Activated naive CD4-positive, alpha-beta T cell treated with anti-CD3 and anti-CD28 coated beads for 36 hours (primary cell): ENCODE data around the gene OSBPL6. TPM values are rescaled to one million over a fixed set of nuclear protein-coding genes. Genes with fewer than 3 reads are reported as not detected.
A peak's percentile ranks its signal among the peaks of the same experiment; 100 is the strongest.

ENCODE experiments used
- CTCF ChIA-PET: fragments of 350-600 bp; sonication (Branson Sonifier 250); formaldehyde crosslinking; loops from one replicate; lab custom pipeline; 2021; ENCODE audit warnings: antibody characterized with exemption; lab: Charles Lee
- DNase-seq: peaks from one replicate; pipeline ENCODE4 v3.0.0-alpha.2; 2020
- H3K27ac Mint-ChIP-seq: one replicate; pipeline ENCODE4 v1.8.0; 2021; ENCODE audit warnings: mild to moderate bottlenecking, mixed read lengths
- H3K27me3 Mint-ChIP-seq: one replicate; pipeline ENCODE4 v1.8.0; 2021; ENCODE audit warnings: low read depth, mixed read lengths
- H3K36me3 Mint-ChIP-seq: one replicate; pipeline ENCODE4 v1.8.0; 2021; ENCODE audit warnings: low read depth, mixed read lengths
- H3K4me1 Mint-ChIP-seq: one replicate; pipeline ENCODE4 v1.8.0; 2021; ENCODE audit warnings: low read depth, mixed read lengths
- H3K4me3 Mint-ChIP-seq: one replicate; pipeline ENCODE4 v1.8.0; 2021; ENCODE audit warnings: mild to moderate bottlenecking, moderate library complexity, mixed read lengths
- H3K9me3 Mint-ChIP-seq: one replicate; pipeline ENCODE4 v1.8.0; 2021; ENCODE audit warnings: mixed read lengths
- intact Hi-C: fragments of 100-400 bp; cut with micrococcal nuclease; formaldehyde crosslinking; loops from one replicate; pipeline ENCODE4 v1.15.1; 2023
- total RNA-seq, 2 experiments: library from RNA; stranded (reverse); gene quantifications; one replicate each; pipeline ENCODE4 v1.2.3, GENCODE V29; 2021

OSBPL6 gene
- total RNA-seq, 2 experiments from 2014 or later, result 1.9 to 2.3 TPM

DNA sequence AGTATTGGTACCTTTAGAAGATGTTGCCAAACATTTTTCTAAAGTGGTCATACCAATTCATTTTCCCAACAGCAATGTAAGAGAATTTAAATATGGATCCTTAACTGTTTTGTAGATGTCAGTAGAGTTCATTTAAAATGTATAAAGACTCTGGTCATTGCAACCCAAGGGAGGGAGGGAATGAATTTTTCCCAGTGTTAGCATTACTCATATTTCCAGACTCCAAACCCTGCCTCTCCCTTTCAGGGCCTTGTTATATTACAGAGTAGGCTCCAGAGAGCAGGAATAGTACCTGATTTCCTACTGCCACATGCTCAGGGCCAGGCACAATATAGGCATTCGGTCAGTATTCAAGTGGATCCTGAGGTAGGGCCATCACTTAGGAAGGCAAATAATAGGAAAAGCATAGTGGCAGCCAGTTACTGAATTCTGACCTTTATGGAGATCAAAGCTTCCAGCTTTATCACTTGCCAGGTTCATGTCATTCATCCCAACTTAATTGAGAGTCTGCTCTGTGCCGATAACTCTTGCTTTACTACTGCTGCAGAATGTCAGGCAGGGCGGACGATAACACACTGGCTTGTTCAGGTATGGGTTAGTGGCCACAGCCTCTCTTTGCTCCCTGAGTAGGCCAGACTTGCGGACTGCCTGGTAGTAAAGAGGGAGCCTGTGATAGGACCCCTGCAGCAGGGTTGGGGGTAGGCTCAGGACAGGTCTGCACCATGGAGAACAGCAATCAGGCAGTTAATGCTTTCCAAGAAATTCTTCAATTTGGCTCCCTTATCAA is 75.3 kb downstream of the OSBPL6 start:
- Mint-ChIP-seq H3K9me3 (no peaks in the 10 kb centered on the region), H3K4me1 (no peaks in the 10 kb centered on the region), H3K27ac (no peak overlapping the region), H3K4me3 (no peak overlapping the region), H3K27me3 (no peaks in the 10 kb centered on the region), H3K36me3 (no peaks in the 10 kb centered on the region)
- DNase-seq, result no peak
- intact Hi-C loops, result no loop called here
- CTCF ChIA-PET, result interaction anchor here (0.6 to 1.7 kb wide), 3 partner anchors 11 to 184 kb away, joined by 3 to 4 read pairs (median 4); no protein-coding TSS in a partner anchor

- no peaks in the 10 kb centered on the region for H3K27me3 Mint-ChIP-seq
- CTCF ChIA-PET, result interaction anchor here (1.7 kb wide), 1 partner anchor 10 kb away, joined by 4 read pairs; no protein-coding TSS in a partner anchor
- no peaks in the 10 kb centered on the region for H3K9me3 Mint-ChIP-seq
- intact Hi-C loops, result no loop called here
- H3K36me3 Mint-ChIP-seq, result no peaks in the 10 kb centered on the region
- no peaks in the 10 kb centered on the region for H3K4me1 Mint-ChIP-seq
- no peak for DNase-seq
- H3K27ac Mint-ChIP-seq, result no peak overlapping the region
- no peak overlapping the region for H3K4me3 Mint-ChIP-seq
Observed at GRCh38 chr2:178270338-178270737, 76.0 kb downstream of the OSBPL6 start.

- Mint-ChIP-seq H3K9me3 (no peaks in the 10 kb centered on the region), H3K36me3 (no peaks in the 10 kb centered on the region), H3K27me3 (no peaks in the 10 kb centered on the region), H3K4me3 (no peak overlapping the region), H3K4me1 (no peaks in the 10 kb centered on the region), H3K27ac (no peak overlapping the region)
- no peak for DNase-seq
- intact Hi-C loops, result no loop called here
- CTCF ChIA-PET, result interaction anchor here (1.0 to 1.7 kb wide), 2 partner anchors 9 to 160 kb away, joined by 3 to 4 read pairs; no protein-coding TSS in a partner anchor
Observed at GRCh38 chr2:178271094-178271493, 76.8 kb downstream of the OSBPL6 start.

- H3K4me1 Mint-ChIP-seq, result no peaks in the 10 kb centered on the region
- H3K36me3 Mint-ChIP-seq, result no peaks in the 10 kb centered on the region
- H3K27ac Mint-ChIP-seq, result no peak overlapping the region
- H3K4me3 Mint-ChIP-seq, result no peak overlapping the region
- H3K27me3 Mint-ChIP-seq, result no peaks in the 10 kb centered on the region
- no peaks in the 10 kb centered on the region for H3K9me3 Mint-ChIP-seq
- intact Hi-C loops, result no loop called here
- CTCF ChIA-PET, result interaction anchor here (1.0 kb wide), 1 partner anchor 160 kb away, joined by 3 read pairs; no protein-coding TSS in a partner anchor
- DNase-seq, result no peak
Observed at GRCh38 chr2:178271629-178272333, 77.5 kb downstream of the OSBPL6 start.

- CTCF ChIA-PET, result interaction anchor here (0.6 to 1.2 kb wide), 4 partner anchors 11 to 546 kb away, joined by 3 to 4 read pairs (median 4); partner anchors contain the start of gene RBM45
- Mint-ChIP-seq H3K36me3 (no peaks in the 10 kb centered on the region), H3K27ac (no peak overlapping the region), H3K9me3 (no peaks in the 10 kb centered on the region), H3K4me3 (no peak overlapping the region), H3K27me3 (peaks cover 8% of the 10 kb centered on the region), H3K4me1 (no peaks in the 10 kb centered on the region)
- intact Hi-C loops, result no loop called here
- DNase-seq, result no peak
Observed at GRCh38 chr2:178273787-178274360, 79.6 kb downstream of the OSBPL6 start.

- CTCF ChIA-PET, result interaction anchor here (0.6 to 1.1 kb wide), 3 partner anchors 8 to 163 kb away, joined by 3 to 6 read pairs (median 5); partner anchors contain the start of gene RBM45
- peaks cover 11% of the 10 kb centered on the region for H3K27me3 Mint-ChIP-seq
Observed at GRCh38 chr2:178275600-178275999, 81.3 kb downstream of the OSBPL6 start.

GRCh38 chr2:178277741-178278197 is 83.5 kb downstream of the OSBPL6 start:
- Mint-ChIP-seq H3K9me3 (no peaks in the 10 kb centered on the region), H3K27me3 (peaks cover 15% of the 10 kb centered on the region), H3K4me1 (no peaks in the 10 kb centered on the region), H3K27ac (no peak overlapping the region), H3K4me3 (no peak overlapping the region), H3K36me3 (no peaks in the 10 kb centered on the region)
- intact Hi-C loops, result no loop called here
- CTCF ChIA-PET, result interaction anchor here (0.9 to 1.4 kb wide), 2 partner anchors 145 to 167 kb away, joined by 3 read pairs; no protein-coding TSS in a partner anchor
- no peak for DNase-seq

More at GRCh38 chr2:178275600-178275999, 81.3 kb downstream of the OSBPL6 start:
- H3K9me3 Mint-ChIP-seq, result no peaks in the 10 kb centered on the region
- intact Hi-C loops, result no loop called here
- no peak for DNase-seq
- H3K4me3 Mint-ChIP-seq, result no peak overlapping the region
- no peaks in the 10 kb centered on the region for H3K36me3 Mint-ChIP-seq
- no peak overlapping the region for H3K27ac Mint-ChIP-seq
- no peaks in the 10 kb centered on the region for H3K4me1 Mint-ChIP-seq

DNA sequence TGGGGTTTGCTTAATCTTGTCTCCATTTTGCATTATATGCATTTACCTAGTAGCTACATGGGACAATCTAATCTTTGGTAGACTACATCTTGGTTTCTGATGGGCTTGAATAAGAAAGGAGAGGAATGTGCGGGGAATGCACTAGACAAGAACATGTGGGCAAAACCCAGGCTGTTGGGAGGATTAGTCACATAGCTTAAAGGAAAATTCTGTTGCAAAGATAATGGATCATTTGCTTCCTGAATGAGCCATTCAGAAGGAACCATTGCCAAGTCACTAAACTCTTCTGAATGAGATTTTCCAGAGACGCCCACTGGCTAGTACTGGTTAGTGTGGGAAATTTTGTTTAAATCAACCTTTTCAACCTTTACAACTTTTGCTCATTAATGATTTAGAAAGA is 84.8 kb downstream of the OSBPL6 start:
- Mint-ChIP-seq H3K4me3 (no peak overlapping the region), H3K27me3 (peaks cover 18% of the 10 kb centered on the region), H3K36me3 (no peaks in the 10 kb centered on the region), H3K9me3 (no peaks in the 10 kb centered on the region), H3K27ac (no peak overlapping the region), H3K4me1 (no peaks in the 10 kb centered on the region)
- no peak for DNase-seq
- CTCF ChIA-PET, result interaction anchor here (1.0 to 1.4 kb wide), 3 partner anchors 34 to 198 kb away, joined by 3 read pairs; no protein-coding TSS in a partner anchor
- intact Hi-C loops, result no loop called here

- H3K27ac Mint-ChIP-seq, result no peak overlapping the region
- no peaks in the 10 kb centered on the region for H3K9me3 Mint-ChIP-seq
- CTCF ChIA-PET, result interaction anchor here (0.6 to 1.3 kb wide), 7 partner anchors 9 to 255 kb away, joined by 3 to 19 read pairs (median 3); partner anchors contain the start of gene RBM45
Observed at GRCh38 chr2:178279636-178280035, 85.3 kb downstream of the OSBPL6 start.

DNA sequence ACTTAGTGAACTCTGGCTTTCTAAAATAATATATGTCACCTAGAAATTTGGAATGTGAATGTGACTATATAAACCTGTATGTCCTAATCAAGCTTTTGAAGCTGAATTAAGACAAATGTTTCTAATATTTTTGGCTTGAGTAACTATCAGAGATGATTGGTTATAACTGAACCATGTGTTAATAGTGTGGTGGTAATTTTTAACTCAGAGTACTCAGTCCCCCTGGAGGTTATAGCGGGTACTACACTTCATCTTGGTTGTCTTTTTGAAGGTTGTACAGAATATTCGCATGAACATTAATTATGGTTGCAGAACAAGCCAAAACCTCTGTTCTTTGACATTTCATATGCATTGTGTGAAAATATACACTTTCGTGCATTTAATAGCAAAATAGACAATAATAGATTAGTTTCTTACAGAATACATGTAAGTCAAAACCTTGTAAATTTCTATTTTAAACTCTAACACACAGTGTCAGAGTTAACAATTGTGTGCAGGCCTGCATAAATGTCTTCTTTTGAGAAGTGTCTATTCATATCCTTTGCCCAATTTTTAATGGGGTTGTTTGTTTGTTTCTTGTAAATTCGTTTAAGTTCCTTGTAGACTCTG is 86.0 kb downstream of the OSBPL6 start:
- Mint-ChIP-seq H3K36me3 (no peaks in the 10 kb centered on the region), H3K9me3 (no peaks in the 10 kb centered on the region), H3K27ac (no peak overlapping the region), H3K27me3 (peaks cover 18% of the 10 kb centered on the region), H3K4me3 (no peak overlapping the region), H3K4me1 (no peaks in the 10 kb centered on the region)
- intact Hi-C loops, result loop anchor here (1.0 to 5.0 kb wide), 4 partner anchors 86 to 298 kb away; partner anchors contain the start of genes OSBPL6 and RBM45
- CTCF ChIA-PET, result interaction anchor here (0.6 to 1.3 kb wide), 6 partner anchors 10 to 256 kb away, joined by 3 to 19 read pairs (median 3); partner anchors contain the start of gene RBM45
- peak; percentile 64 for DNase-seq

More at GRCh38 chr2:178279636-178280035, 85.3 kb downstream of the OSBPL6 start:
- intact Hi-C loops, result loop anchor here (1.0 to 5.0 kb wide), 4 partner anchors 85 to 297 kb away; partner anchors contain the start of genes OSBPL6 and RBM45
- Mint-ChIP-seq H3K4me3 (no peak overlapping the region), H3K36me3 (no peaks in the 10 kb centered on the region), H3K4me1 (no peaks in the 10 kb centered on the region), H3K27me3 (peaks cover 18% of the 10 kb centered on the region)
- DNase-seq, result no peak

DNA sequence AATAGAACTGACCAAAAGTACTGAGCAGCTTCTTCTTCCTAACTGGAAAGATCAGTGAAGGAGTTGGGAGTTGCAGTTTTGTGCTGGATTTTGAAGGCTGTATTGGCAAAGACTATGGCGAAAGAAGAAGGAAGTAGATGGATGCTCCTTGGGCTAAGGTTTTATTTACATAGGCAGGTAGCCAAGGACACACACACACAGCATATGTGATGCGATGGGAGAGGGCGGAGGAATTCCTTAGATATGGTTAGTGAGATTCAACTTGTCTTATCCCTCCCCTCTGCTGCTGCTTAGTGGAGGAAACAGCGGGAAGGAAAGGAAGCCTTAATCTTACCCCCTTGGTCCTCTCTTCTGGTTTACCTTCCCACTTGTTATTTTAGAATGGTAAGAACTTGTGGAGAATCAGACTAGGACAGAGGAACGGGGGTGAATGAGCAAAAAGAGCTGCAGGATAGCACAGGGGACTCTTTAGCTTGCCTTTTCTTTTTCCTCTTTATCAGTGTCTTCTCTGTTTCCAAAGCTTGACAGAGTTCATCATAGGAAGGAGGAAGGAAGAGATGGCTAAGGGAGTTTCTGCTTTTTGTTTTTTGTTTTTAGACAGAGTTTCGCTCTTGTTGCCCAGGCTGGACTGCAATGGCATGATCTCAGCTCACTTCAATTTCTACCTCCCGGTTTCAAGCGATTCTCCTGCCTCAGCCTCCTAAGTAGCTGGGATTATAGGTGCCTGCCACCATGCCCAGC is 87.9 kb downstream of the OSBPL6 start:
- no peak overlapping the region for H3K27ac Mint-ChIP-seq

More for the DNA sequence above, 87.9 kb downstream of the OSBPL6 start:
- DNase-seq, result no peak
- H3K4me1 Mint-ChIP-seq, result no peaks in the 10 kb centered on the region
- H3K27me3 Mint-ChIP-seq, result peaks cover 18% of the 10 kb centered on the region
- H3K9me3 Mint-ChIP-seq, result no peaks in the 10 kb centered on the region
- H3K4me3 Mint-ChIP-seq, result no peak overlapping the region
- CTCF ChIA-PET, result no interaction called here
- H3K36me3 Mint-ChIP-seq, result no peaks in the 10 kb centered on the region
- intact Hi-C loops, result loop anchor here (5.0 kb wide), 1 partner anchor 300 kb away; no protein-coding TSS in a partner anchor
